ENCODE measurements around the gene GCHFR.

Gene GCHFR

DNA sequence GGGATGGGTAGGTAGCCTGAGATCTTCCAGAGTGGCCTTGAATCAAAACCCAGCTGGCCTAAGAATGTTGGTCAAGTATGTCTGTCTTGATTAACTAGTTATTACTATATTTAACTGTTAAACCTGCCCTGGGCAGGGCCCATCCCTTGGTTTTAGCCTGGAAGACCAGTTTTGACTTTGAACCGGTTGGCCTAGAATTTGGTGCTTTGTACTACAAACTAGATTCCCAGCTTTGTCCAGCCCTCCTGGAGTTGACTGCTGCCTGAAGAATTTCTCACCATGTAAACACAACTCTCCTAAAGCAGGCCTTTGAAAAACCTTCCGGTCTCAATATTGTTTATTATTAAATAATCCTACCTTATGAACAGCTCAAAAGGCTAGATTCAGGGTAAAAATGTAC is 21.9 kb downstream of the GCHFR start:
- H3K4me3 ChIP-seq (ENCODE audit: low read depth, low read length) = no peak overlapping the region
- DNase-seq (ENCODE audit: low read depth) = no peak
- TF ChIP-seq, protein P1, sequence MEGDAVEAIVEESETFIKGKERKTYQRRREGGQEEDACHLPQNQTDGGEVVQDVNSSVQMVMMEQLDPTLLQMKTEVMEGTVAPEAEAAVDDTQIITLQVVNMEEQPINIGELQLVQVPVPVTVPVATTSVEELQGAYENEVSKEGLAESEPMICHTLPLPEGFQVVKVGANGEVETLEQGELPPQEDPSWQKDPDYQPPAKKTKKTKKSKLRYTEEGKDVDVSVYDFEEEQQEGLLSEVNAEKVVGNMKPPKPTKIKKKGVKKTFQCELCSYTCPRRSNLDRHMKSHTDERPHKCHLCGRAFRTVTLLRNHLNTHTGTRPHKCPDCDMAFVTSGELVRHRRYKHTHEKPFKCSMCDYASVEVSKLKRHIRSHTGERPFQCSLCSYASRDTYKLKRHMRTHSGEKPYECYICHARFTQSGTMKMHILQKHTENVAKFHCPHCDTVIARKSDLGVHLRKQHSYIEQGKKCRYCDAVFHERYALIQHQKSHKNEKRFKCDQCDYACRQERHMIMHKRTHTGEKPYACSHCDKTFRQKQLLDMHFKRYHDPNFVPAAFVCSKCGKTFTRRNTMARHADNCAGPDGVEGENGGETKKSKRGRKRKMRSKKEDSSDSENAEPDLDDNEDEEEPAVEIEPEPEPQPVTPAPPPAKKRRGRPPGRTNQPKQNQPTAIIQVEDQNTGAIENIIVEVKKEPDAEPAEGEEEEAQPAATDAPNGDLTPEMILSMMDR (IDR thresholded peaks at IDR 0.05; ENCODE audit: insufficient read depth, low read depth, low read length, missing control alignments) = no peak

DNA sequence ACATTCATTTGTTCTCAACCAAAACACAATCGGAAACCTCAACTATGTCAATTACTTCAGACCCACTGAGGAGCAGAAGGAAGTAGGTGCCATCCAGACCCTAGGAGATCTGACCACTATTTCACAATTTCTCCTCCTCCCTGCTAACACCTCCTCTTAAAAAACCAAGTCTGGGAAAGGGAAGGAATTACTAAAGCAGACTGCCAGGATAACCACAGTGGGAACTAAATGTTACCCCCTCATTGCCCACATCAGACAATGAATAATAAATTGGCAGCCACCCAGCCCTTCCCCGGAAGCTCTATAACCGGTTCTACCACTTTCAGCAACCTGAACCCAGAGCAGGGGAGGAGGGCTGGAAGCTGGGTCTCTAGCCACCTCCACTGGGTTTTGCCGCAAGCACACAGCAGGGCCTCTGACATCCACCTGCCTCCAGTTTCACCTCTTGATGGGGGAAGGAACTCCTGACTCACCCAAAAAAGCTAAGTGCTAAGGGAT is 23.5 kb downstream of the GCHFR start:
- DNase-seq (ENCODE audit: low read depth) = no peak
- TF ChIP-seq, protein P1 (IDR thresholded peaks at IDR 0.05; ENCODE audit: insufficient read depth, low read depth, low read length, missing control alignments) = no peak
- no peak overlapping the region for H3K4me3 ChIP-seq (ENCODE audit: low read depth, low read length)

GRCh38 chr15:40787991-40788390 is 24.1 kb downstream of the GCHFR start:
- DNase-seq (ENCODE audit: low read depth) = no peak
- no peak overlapping the region for H3K4me3 ChIP-seq (ENCODE audit: low read depth, low read length)
- TF ChIP-seq, protein P1 (IDR thresholded peaks at IDR 0.05; ENCODE audit: insufficient read depth, low read depth, low read length, missing control alignments) = no peak

DNA sequence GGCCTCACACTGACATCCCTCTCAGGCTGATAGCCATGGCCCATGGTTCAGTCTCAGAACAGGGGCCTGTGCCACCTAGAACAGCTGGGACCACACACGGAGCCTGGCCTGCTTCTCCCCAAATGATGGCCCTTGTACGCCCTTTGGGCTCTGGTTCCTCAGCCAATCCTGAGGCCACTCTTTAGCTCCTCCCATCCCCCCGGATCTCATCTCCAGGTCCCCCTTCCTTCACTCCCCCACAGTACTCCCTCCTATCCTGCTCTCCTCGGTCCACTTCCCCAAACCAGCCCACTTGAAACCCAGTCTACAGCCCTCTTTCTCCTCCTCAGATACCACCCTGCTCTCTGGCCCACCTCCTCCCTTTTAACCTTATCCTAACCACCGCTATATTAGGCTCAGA is 25.3 kb downstream of the GCHFR start:
- H3K4me3 ChIP-seq (ENCODE audit: low read depth, low read length) = no peak overlapping the region
- TF ChIP-seq, protein P1 (IDR thresholded peaks at IDR 0.05; ENCODE audit: insufficient read depth, low read depth, low read length, missing control alignments) = no peak
- DNase-seq (ENCODE audit: low read depth) = no peak

DNA sequence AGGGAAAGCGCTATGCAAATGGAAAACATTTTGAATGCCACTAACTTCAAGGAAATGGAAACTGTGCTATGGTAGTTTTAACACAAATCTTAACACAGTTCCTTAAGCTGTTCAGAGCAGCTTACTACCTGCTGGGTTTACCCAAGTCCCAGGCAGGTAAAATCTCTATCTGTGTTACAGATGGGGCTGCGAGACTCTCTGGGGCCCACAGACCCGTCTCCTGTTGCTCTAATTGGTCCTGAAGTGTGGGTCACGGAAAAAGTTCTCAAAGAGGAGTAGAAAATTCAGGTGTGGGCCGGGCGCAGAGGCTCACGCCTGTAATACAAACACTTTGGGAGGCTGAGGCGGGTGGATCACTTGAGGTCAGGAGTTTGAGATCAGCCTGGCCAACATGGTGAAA is 26.1 kb downstream of the GCHFR start:
- no peak overlapping the region for H3K4me3 ChIP-seq (ENCODE audit: low read depth, low read length)
- no peak for DNase-seq (ENCODE audit: low read depth)
- TF ChIP-seq, protein P1 (IDR thresholded peaks at IDR 0.05; ENCODE audit: insufficient read depth, low read depth, low read length, missing control alignments) = no peak

DNA sequence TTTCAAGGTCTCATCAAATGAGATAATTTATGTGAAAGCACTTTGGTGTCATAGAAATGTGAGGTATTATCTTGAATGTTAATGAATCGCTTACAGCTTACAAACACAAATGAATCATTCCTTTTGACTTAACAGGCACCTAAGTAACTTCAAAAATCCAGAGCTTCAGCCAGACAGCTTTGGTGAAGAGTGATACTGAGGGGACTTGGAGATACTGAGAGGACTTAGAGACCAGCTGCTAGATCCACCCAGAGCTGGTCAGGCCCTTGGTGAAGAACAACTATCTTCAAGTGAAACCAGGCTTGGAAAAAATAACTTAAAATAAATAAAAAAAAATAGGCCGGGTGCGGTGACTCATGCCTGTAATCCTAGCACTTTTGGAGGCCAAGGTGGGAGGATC is 26.9 kb downstream of the GCHFR start:
- H3K4me3 ChIP-seq (ENCODE audit: low read depth, low read length) = no peak overlapping the region
- no peak for DNase-seq (ENCODE audit: low read depth)
- TF ChIP-seq, protein P1 (IDR thresholded peaks at IDR 0.05; ENCODE audit: insufficient read depth, low read depth, low read length, missing control alignments) = no peak

DNA sequence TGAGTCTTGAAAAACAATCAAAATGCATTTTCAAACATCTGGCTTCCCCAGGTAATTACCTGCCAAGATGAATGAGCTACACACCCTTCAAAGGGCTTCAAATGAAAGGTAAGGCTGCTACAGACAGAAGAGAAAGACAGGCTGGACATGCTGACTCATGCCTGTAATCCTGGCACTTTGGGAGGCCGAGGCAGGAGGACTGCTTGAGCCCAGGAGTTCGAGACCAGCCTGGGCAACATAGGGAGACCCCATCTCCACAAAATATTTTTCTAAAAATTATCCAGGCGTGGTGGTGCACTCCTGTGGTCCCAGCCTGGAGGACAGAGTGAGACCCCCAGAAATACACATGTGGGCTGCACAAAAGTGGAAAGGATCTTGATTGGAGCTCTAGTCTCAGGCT is 28.5 kb downstream of the GCHFR start:
- TF ChIP-seq, protein P1 (IDR thresholded peaks at IDR 0.05; ENCODE audit: insufficient read depth, low read depth, low read length, missing control alignments) = no peak
- DNase-seq (ENCODE audit: low read depth) = no peak

More for the DNA sequence above, 28.5 kb downstream of the GCHFR start:
- no peak overlapping the region for H3K4me3 ChIP-seq (ENCODE audit: low read depth, low read length)

Data from GM12865 (cell line).